A673 (cell line): ENCODE data around the gene GRID1.

Source experiments
- CTCF ChIP-seq: fragments of 300-800, 200-600 bp; sonication (generic); conservative IDR thresholded peaks from 2 replicates; pipeline ENCODE4 v1.5.1; 2017; ENCODE audit warnings: low read depth, mild to moderate bottlenecking, antibody characterized with exemption, low read length, moderate library complexity, mixed read lengths
- EZH2 ChIP-seq: fragments of 200-600 bp; sonication (generic); IDR thresholded peaks from 2 replicates; pipeline ENCODE4 v1.6.1; 2017; ENCODE audit warnings: borderline replicate concordance, low read depth, mild to moderate bottlenecking, mixed read lengths, antibody characterized with exemption, low read length; ENCODE audit not compliant: poor library complexity, severe bottlenecking

- TF ChIP-seq EZH2 (no peak), CTCF (no peak)
Measured at GRCh38 chr10:86004337-86004736, 362.3 kb downstream of the GRID1 start.
